Mucosa of descending colon (tissue), 3 donors: ENCODE measurements around the gene GCNA. TPM values are rescaled to one million over a fixed set of nuclear protein-coding genes. Genes with fewer than 3 reads are reported as not detected.

Source experiments
- ATAC-seq: fragments of 200-7000 bp; cut with Tn5 transposase; one replicate; pipeline ENCODE4 v1.9.1; 2020; ENCODE audit warnings: mild to moderate bottlenecking, moderate library complexity
- DNase-seq, 3 donors: peaks; one replicate each; pipeline ENCODE4 v3.0.0-alpha.2; 2020
- H3K36me3 ChIP-seq: fragments of 200-600 bp; one replicate; pipeline ENCODE4 v1.8.0; 2021; ENCODE audit warnings: low read depth, mild to moderate bottlenecking
- H3K4me1 ChIP-seq: fragments of 200-600 bp; one replicate; pipeline ENCODE4 v1.8.0; 2021; ENCODE audit warnings: low read depth, mild to moderate bottlenecking
- H3K4me3 ChIP-seq: fragments of 200-600 bp; one replicate; pipeline ENCODE4 v1.8.0; 2021; ENCODE audit warnings: mild to moderate bottlenecking
- H3K9me3 ChIP-seq: fragments of 200-600 bp; one replicate; pipeline ENCODE4 v1.8.0; 2021; ENCODE audit warnings: mild to moderate bottlenecking
- intact Hi-C, 2 donors: fragments of 100-400 bp; cut with DNase I in 1 of 2; cut with micrococcal nuclease in 1 of 2; formaldehyde crosslinking; loops; one replicate each; pipeline versions ENCODE4 v1.11.0 to v1.11.1; 2022; cut with DNase I, micrococcal nuclease
- total RNA-seq, 3 donors: library from RNA; stranded (reverse); fragmentation: NEBNext Ultra II Directional in 2 of 3; extraction: Animal tissue kit (Norgen Biotek cat#: 25700) in 2 of 3; gene quantifications; one replicate each; pipeline versions ENCODE4 v1.2.1 to v1.2.4, GENCODE V29; 2021 to 2023
- TF ChIP-seq, protein P1 (sequence below): fragments of 200-600 bp; IDR thresholded peaks from one replicate; pipeline ENCODE4 v1.8.0; 2022; ENCODE audit warnings: antibody characterized with exemption, mild to moderate bottlenecking
- donor health status: DM: no; HTN: no; CAD: no; lungs with moderate emphysema.
- donor health status: DM: no; HTN: no; CAD: no.
- donor health status: DM: no; HTN: yes; CAD: no.

Gene GCNA
- total RNA-seq, 3 donors from 2014 or later, result 1.2 to 2.0 (median 1.5) TPM

DNA sequence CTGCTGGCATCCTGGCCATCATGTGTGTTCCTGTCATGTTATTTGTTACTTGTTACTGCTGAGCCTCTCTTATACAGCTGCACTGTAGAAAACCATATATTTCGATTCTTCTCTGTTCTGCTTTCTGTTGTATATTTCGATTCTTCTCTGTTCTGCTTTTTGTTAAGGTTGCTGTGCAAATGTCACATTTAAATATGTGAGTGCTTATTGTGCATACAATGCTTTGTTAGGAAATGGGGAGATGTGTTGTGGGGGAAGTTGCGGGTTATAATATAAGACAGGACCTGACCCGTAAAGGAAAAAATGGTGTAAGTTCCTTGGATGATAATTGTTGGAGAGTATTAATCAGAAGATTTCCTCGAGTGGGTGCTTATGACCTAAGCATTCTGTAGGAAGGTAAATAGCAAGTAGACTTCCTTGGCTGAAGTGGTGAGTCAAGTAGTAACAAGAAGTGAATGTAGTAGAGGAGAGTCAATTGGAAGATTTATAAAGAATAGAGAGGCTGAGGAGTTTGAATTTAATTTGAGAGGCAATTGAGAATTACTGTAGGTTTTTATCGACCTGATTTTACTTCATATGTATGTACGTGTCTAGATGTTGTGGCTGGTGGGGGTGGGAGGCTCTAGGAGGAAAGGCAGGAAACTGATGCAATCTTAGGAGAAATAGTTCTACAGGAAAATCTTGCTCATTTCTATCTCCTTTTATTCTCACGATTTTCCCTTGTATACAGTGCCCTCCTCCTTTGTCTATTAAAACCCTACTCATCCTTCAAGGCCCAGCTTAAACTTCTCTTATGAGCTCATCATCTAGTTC lies 36.8 kb upstream of the GCNA start:
- DNase-seq, result no peak
- Histone ChIP-seq H3K9me3 (no peaks in the 10 kb centered on the region), H3K4me3 (no peak overlapping the region), H3K4me1 (peaks cover 5% of the 10 kb centered on the region), H3K36me3 (no peaks in the 10 kb centered on the region)
- intact Hi-C loops, result no loop called here
- peak; percentile 43 for ATAC-seq
- TF ChIP-seq, protein P1, sequence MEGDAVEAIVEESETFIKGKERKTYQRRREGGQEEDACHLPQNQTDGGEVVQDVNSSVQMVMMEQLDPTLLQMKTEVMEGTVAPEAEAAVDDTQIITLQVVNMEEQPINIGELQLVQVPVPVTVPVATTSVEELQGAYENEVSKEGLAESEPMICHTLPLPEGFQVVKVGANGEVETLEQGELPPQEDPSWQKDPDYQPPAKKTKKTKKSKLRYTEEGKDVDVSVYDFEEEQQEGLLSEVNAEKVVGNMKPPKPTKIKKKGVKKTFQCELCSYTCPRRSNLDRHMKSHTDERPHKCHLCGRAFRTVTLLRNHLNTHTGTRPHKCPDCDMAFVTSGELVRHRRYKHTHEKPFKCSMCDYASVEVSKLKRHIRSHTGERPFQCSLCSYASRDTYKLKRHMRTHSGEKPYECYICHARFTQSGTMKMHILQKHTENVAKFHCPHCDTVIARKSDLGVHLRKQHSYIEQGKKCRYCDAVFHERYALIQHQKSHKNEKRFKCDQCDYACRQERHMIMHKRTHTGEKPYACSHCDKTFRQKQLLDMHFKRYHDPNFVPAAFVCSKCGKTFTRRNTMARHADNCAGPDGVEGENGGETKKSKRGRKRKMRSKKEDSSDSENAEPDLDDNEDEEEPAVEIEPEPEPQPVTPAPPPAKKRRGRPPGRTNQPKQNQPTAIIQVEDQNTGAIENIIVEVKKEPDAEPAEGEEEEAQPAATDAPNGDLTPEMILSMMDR, result no peak

DNA sequence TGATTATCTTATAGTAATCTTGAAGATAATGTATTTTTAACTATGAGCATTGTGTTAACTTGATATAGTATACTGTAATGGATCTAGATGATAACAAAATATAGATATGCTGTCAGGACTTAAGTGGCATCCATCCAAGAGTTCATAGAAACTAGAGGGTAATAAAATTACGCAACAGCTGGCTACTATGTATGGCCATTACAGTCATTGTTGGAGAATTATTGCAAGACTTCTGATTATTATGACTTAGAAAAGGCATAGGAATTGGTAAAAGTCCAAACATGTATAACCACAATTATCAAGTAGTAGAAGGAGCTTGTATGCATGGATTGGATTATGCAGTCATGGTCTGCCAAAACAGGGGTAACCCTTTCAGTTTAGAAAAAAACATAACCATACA lies 35.8 kb upstream of the GCNA start:
- Histone ChIP-seq H3K4me1 (peaks cover 5% of the 10 kb centered on the region), H3K4me3 (no peak overlapping the region), H3K9me3 (no peaks in the 10 kb centered on the region), H3K36me3 (no peaks in the 10 kb centered on the region)
- TF ChIP-seq, protein P1, result no peak
- ATAC-seq (peak; percentile 53), DNase-seq (no peak)
- intact Hi-C loops, result no loop called here

DNA sequence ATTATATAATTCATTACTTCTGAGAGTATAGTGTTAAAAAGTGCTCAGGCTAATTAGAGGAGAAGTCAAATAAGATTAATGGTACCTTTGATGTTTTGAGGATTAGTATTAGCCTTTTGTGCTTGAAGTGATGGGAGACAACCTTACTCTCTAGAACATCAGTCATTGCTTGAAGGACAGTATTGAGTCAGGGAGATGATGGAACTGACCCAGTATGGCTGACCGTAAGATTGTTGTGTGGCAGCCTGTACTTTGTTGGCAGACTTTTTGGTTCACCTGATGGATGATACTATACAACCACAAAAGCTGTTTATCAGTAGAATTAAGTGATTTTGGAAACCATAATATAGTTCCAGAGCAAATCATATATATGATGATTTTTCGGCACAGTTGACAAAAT lies 35.4 kb upstream of the GCNA start:
- no peak overlapping the region for H3K4me3 ChIP-seq
- no peak for DNase-seq
- intact Hi-C loops, result no loop called here
- TF ChIP-seq, protein P1, result no peak
- no peak for ATAC-seq
- peaks cover 5% of the 10 kb centered on the region for H3K4me1 ChIP-seq
- H3K36me3 ChIP-seq, result no peaks in the 10 kb centered on the region
- H3K9me3 ChIP-seq, result no peaks in the 10 kb centered on the region

DNA sequence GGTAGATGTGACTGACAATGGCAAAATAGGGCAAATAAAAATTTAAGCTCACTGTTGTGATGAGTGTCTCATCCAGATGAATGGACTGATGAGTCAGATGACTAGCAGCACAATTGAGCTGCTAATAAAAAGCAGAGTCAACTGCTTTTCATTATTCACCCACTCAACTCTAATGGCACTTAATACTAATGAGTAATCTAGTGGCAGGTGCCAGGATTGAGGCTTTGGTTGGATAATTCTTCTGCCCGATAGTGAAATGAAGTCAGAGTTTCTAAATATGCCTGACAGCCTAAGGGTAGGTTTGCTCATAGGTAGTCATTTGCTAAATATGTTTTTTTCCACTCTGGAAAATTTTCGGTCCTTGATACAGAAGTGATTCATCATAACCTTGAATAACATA lies 34.9 kb upstream of the GCNA start:
- intact Hi-C loops, result no loop called here
- H3K9me3 ChIP-seq, result no peaks in the 10 kb centered on the region
- TF ChIP-seq, protein P1, result no peak
- ATAC-seq (no peak), DNase-seq (no peak)
- H3K36me3 ChIP-seq, result no peaks in the 10 kb centered on the region
- no peak overlapping the region for H3K4me3 ChIP-seq
- H3K4me1 ChIP-seq, result peaks cover 5% of the 10 kb centered on the region

- Histone ChIP-seq H3K4me1 (peaks cover 5% of the 10 kb centered on the region), H3K9me3 (no peaks in the 10 kb centered on the region), H3K4me3 (no peak overlapping the region), H3K36me3 (no peaks in the 10 kb centered on the region)
- intact Hi-C loops, result no loop called here
- no peak for ATAC-seq
- DNase-seq, result peak in 2 of 3 donors; percentile 14 to 27
- TF ChIP-seq, protein P1, result no peak
Measured at GRCh38 chrX:71545364-71545763, 32.9 kb upstream of the GCNA start.
